CD4-positive, alpha-beta T cell treated with Interferon gamma for 1 hour (primary cell): Measurements from ENCODE around the gene CDA.
"Not testable (repeated sequence)": the region's sequence is repeated elsewhere in the genome, so short reads cannot be mapped to it uniquely, and the experiment has no call there.

Experiments
- DNase-seq: peaks from one replicate; pipeline ENCODE4 v3.0.0-alpha.2; 2020

Gene CDA

GRCh38 chr1:20587661-20588053 lies 1.2 kb upstream of the CDA start:
- DNase-seq: no peak

GRCh38 chr1:20589331-20590278 lies 708 bp downstream of the CDA start:
- DNase-seq: peak; percentile 19

DNA sequence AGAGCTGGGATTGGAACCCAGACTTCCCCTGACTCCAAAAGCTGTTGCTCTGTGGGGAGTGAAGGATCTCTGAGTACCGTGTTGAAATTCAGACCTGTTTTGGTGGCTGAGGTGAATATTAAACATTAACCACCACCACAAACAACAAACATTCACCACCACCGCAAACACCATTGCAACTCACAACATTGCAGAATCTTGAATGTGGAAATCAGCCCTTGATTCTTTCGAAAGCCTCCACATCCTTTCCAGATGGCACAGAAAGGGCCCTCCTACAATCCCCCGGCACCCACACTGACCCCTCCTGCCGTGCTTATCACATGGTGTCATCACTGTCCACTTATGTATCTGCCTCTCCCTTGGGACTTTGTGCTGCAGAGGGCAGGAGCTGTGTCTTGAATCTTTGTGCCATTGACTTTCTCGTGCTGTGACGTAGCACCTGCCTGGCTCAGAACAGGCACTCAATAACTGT lies 1.4 kb downstream of the CDA start:
- DNase-seq: peak; percentile 43

DNA sequence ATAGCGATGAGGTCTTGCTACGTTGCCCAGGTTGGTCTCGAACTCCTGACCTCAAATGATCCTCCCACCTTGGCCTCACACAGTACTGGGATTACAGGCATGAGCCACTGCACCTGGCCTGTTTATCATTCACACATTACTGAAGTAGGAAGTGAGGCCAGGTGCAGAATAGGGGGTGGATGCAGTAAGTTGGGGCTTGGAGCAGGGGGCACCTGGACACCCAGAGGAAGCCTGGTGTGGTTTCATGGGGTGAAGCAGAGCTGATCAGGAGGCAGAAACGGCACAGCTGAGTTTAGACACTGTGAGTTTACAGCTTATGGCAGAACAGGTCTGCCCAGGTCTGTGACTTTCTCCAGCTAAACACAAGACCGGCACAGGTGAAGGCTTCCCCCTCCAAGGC lies 4.9 kb downstream of the CDA start:
- DNase-seq: no peak

DNA sequence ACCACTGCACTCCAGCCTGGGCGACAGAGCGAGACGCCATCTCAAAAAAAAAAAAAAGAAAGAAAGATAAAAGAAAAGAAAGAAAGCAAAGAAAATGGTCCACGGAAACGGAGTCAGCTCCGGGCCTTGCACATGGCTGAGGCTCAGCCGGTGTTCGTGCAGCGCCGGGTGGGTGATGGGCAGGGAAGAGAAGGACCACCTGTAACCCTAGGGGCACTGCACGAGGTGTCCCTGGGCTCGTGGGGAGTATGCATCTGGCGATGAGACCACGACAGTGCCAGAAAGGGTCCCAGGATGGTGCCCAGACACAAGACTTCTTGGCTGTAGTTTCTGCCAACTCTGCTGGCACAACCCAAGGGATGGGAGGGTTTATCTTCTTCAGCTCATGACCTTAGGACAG lies 5.8 kb downstream of the CDA start:
- DNase-seq: no peak

- no peak for DNase-seq
Measured at GRCh38 chr1:20596106-20596505, 7.2 kb downstream of the CDA start.

DNA sequence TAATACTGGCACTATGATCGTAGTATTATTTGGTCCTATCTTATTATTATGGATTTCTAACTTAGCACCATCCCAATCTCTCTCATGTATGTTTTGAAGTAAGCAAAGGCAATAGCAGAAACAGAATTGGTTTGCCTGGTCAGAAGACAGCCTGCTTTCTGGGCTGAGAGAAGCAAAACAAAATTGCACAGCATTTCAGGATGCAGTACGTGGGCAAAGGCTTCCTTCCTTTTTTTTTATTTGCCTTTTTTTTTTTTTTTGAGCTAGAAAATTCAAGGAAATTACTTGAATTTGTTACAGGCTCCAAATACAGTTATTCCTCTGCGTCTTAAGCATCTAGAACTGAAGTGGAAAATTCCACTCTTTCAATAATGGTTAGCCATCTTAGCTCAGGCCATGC lies 8.8 kb downstream of the CDA start:
- DNase-seq: no peak

DNA sequence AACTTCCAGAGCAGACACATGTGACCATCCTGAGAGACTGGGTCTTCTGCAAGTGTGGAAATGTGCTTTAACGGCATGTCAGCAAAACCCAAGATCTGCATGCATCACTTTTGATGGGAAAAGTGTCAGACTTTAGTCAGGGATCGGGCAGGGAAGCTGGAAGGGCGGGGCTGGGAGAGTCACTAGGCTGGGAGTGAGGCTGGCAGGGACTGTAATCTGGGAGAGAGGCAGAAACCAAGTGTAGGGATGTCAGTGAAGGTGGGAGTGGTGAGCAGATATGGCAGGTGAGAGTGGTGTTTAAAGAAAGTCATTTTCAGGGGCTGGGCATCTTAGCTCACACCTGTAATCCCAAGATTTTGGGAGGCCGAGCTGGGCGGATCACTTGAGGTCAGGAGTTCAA lies 11.3 kb downstream of the CDA start:
- no peak for DNase-seq

DNA sequence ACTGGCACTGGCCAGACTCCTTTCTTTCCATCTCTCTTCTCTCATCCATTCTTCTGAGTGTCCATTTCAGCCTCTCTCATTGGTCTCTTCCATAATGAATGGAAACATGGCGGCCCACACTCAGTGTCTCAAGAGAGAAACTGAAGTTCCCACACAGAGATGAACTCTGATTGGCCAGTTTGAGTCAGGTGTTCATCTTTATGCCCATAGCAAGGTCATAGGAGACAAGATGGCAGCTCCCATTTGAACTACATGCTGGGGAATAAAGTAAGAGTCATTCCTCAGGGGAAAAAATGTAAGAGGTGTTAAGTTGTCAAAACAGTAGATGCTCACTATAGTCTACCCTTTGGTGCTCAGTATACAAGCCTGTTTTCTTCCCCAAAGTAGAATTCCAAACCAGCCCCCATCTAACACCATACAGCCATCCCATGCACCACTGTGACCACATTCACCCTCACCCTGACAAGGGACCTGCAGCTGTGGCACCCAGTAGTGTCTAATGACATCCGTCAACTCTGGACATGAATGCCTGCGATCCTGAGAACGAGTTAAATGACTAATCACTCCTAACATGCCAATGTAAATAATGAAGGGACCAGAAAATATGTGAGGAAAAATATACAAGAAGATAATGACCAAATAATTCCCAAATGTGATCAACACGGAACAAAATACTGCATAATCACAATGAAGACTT lies 12.4 kb downstream of the CDA start:
- DNase-seq: no peak

GRCh38 chr1:20602851-20603450 lies 14.1 kb downstream of the CDA start:
- DNase-seq: no peak

GRCh38 chr1:20603504-20604464 lies 14.9 kb downstream of the CDA start:
- DNase-seq: peak; percentile 20

DNA sequence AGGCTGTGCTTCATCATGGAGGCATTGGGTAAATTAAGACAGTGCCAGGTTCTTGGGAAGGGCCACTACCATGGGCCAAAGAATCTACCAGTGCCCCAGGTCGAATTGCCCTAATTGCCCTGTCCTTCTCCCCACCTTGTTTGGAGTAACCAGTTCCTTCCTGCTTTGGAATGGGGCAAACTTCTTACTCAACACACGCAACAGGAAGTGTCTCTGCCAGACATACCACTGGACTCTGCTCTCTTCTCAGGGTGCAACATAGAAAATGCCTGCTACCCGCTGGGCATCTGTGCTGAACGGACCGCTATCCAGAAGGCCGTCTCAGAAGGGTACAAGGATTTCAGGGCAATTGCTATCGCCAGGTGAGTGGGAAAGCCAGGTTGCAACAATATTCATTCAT lies 15.8 kb downstream of the CDA start:
- DNase-seq: no peak

- not testable (repeated sequence) for DNase-seq
Measured at GRCh38 chr1:20606801-20607570, 18.1 kb downstream of the CDA start.

GRCh38 chr1:20609541-20609940 lies 20.6 kb downstream of the CDA start:
- no peak for DNase-seq

- DNase-seq: no peak
Measured at GRCh38 chr1:20610970-20611369, 22.1 kb downstream of the CDA start.

DNA sequence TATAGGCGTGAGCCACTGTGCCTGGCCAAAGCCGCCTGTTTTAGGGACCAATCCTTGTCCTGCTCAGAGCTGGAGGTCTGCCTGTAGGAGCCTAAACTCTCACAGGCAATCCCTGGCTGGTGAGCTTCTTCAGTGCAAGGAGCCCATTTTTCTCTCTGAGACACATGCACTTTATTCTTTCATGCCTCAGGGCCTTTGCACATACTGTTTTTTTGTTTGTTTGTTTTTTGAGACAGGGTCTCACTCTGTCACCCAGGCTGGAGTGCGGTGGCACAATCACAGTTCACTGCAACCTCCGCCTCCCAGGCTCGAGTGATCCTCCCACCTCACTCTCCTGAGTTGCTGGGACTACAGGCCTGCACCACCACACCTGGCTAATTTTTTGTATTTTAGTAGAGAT lies 22.8 kb downstream of the CDA start:
- DNase-seq: no peak

GRCh38 chr1:20612221-20612746 lies 23.4 kb downstream of the CDA start:
- no peak for DNase-seq

- DNase-seq: no peak
Measured at GRCh38 chr1:20614131-20614579, 25.3 kb downstream of the CDA start.

- DNase-seq: no peak
Measured at GRCh38 chr1:20615946-20616846, 27.3 kb downstream of the CDA start.

- DNase-seq: no peak
Measured at GRCh38 chr1:20616847-20617487, 28.1 kb downstream of the CDA start.
